HCT116 (cell line): ENCODE results near the gene BLTP3A. TPM values are rescaled to one million over a fixed set of nuclear protein-coding genes. Genes with fewer than 3 reads are reported as not detected.

Source experiments
- ATAC-seq: fragments of 200-7000 bp; cut with Tn5 transposase; 2 replicates; pipeline ENCODE4 v1.9.1; 2020; ENCODE audit warnings: mild to moderate bottlenecking, moderate library complexity
- BruUV-seq: library from RNA; stranded (reverse); fragments of 400-500 nt; replicated peaks from 2 replicates; lab custom pipeline; 2021; lab: Mats Ljungman, UMichigan
- CTCF ChIA-PET: fragments of 300-600 bp; sonication (Branson Sonifier 250); formaldehyde crosslinking; loops from one replicate; lab custom pipeline; 2021; ENCODE audit warnings: antibody characterized with exemption; lab: Charles Lee
- POLR2A ChIA-PET: fragments of 300-600, 350-600 bp; sonication (Branson Sonifier 250); formaldehyde crosslinking; loops from one replicate; lab custom pipeline; 2021; ENCODE audit warnings: antibody characterized with exemption; lab: Charles Lee
- RAD21 ChIA-PET, 2 experiments: fragments of 300-600 bp; sonication (Branson Sonifier 250); formaldehyde crosslinking; loops; one replicate each; lab custom pipeline; 2023; ENCODE audit warnings: low total read pairs in 2 of 2; ENCODE audit not compliant: uncharacterized antibody in 2 of 2, unreplicated experiment in 2 of 2, low non-redundant PET in 1 of 2; lab: Charles Lee
- DNase-seq: peaks from one replicate; pipeline ENCODE4 v3.0.0-alpha.2; 2010; ENCODE audit warnings: low read depth, low spot score
- H2AFZ ChIP-seq: fragments of 200-600 bp; shearing (Covaris generic), sonication (generic); 2 replicates; pipeline ENCODE4 v1.6.1; 2017; ENCODE audit warnings: low read depth, mixed run types, mixed read lengths, antibody characterized with exemption, low read length; ENCODE audit not compliant: poor library complexity, severe bottlenecking
- H3K27ac ChIP-seq: 2 replicates; pipeline ENCODE4 v1.5.1; 2012; ENCODE audit warnings: low read depth, low read length
- H3K27me3 ChIP-seq: fragments of 200-600 bp; sonication (generic); 2 replicates; pipeline ENCODE4 v1.6.1; 2016; ENCODE audit warnings: mixed run types, low read length, mixed read lengths; ENCODE audit not compliant: insufficient read depth
- H3K36me3 ChIP-seq, 2 experiments: fragments of 200-500 bp in 1 of 2; fragments of 200-600 bp in 1 of 2; sonication (Bioruptor generic) in 1 of 2; sonication (generic) in 1 of 2; 2 replicates each; pipeline versions ENCODE4 v1.5.1 to v1.6.1; 2014 to 2016; ENCODE audit warnings: low read length in 2 of 2, inconsistent platforms in 1 of 2, mixed read lengths in 1 of 2, mixed run types in 1 of 2; ENCODE audit not compliant: insufficient read depth in 2 of 2, control insufficient read depth in 1 of 2
- H3K4me1 ChIP-seq, 2 experiments: fragments of 200-600 bp in 1 of 2; sonication (generic) in 1 of 2; 2 replicates each; pipeline versions ENCODE4 v1.5.1 to v1.6.1; 2012 to 2017; ENCODE audit warnings: low read length in 2 of 2, inconsistent platforms in 1 of 2, mild to moderate bottlenecking in 1 of 2, mixed read lengths in 1 of 2, mixed run types in 1 of 2, moderate library complexity in 1 of 2; ENCODE audit not compliant: insufficient read depth in 2 of 2, control insufficient read depth in 1 of 2
- H3K4me2 ChIP-seq: fragments of 200-600 bp; sonication (generic); 2 replicates; pipeline ENCODE4 v1.6.1; 2017; ENCODE audit warnings: mixed run types, low read length, mixed read lengths
- H3K4me3 ChIP-seq, 2 experiments: fragments of 200-600 bp in 1 of 2; sonication (generic) in 1 of 2; replicated peaks in 1 of 2; 2 replicates each; pipeline ENCODE4 v1.5.1; 2011 to 2016; ENCODE audit warnings: low read length in 2 of 2, control low read depth in 1 of 2, low read depth in 1 of 2, mild to moderate bottlenecking in 1 of 2, mixed read lengths in 1 of 2, mixed run types in 1 of 2
- H3K79me2 ChIP-seq: fragments of 200-600 bp; sonication (generic); 2 replicates; pipeline ENCODE4 v1.6.1; 2017; ENCODE audit warnings: mild to moderate bottlenecking, mixed run types, low read length, moderate library complexity, mixed read lengths; ENCODE audit not compliant: insufficient read depth
- H3K9ac ChIP-seq: fragments of 200-600 bp; sonication (generic); 2 replicates; pipeline ENCODE4 v1.6.1; 2016; ENCODE audit warnings: low read length, mixed read lengths
- H3K9me2 ChIP-seq: fragments of 200-600 bp; sonication (generic), shearing (Covaris generic); 2 replicates; pipeline ENCODE4 v1.6.1; 2017; ENCODE audit warnings: mixed run types, mild to moderate bottlenecking, moderate library complexity; ENCODE audit not compliant: insufficient read depth
- H3K9me3 ChIP-seq, 2 experiments: fragments of 200-500 bp in 1 of 2; fragments of 200-600 bp in 1 of 2; sonication (Bioruptor generic) in 1 of 2; sonication (generic) in 1 of 2; 2 replicates each; pipeline ENCODE4 v1.6.1; 2014 to 2017; ENCODE audit warnings: low read length in 2 of 2, mixed read lengths in 2 of 2, inconsistent platforms in 1 of 2, low read depth in 1 of 2, mild to moderate bottlenecking in 1 of 2, mixed run types in 1 of 2, moderate library complexity in 1 of 2; ENCODE audit not compliant: control insufficient read depth in 1 of 2, insufficient read depth in 1 of 2
- H4K20me1 ChIP-seq: fragments of 200-600 bp; sonication (generic), shearing (Covaris generic); 2 replicates; pipeline ENCODE4 v1.6.1; 2017; ENCODE audit warnings: mixed run types, mild to moderate bottlenecking, moderate library complexity; ENCODE audit not compliant: insufficient read depth
- CBX3 ChIP-seq: IDR thresholded peaks from 2 replicates; pipeline ENCODE4 v1.6.1; 2012; ENCODE audit warnings: low read depth
- CEBPB ChIP-seq: IDR thresholded peaks from 2 replicates; pipeline ENCODE4 v1.6.1; 2012; ENCODE audit warnings: low read depth
- ELF1 ChIP-seq: IDR thresholded peaks from 2 replicates; pipeline ENCODE4 v1.6.1; 2012; ENCODE audit warnings: low read depth, borderline replicate concordance
- EZH2phosphoT487 ChIP-seq: fragments of 200-600 bp; IDR thresholded peaks from 2 replicates; pipeline ENCODE4 v1.6.1; 2018; ENCODE audit warnings: antibody characterized with exemption, borderline replicate concordance
- FOSL1 ChIP-seq: IDR thresholded peaks from 2 replicates; pipeline ENCODE4 v1.6.1; 2012; ENCODE audit warnings: low read depth
- JUND ChIP-seq: IDR thresholded peaks from 2 replicates; pipeline ENCODE4 v1.6.1; 2012
- MAX ChIP-seq: IDR thresholded peaks from 2 replicates; pipeline ENCODE4 v1.6.1; 2012
- POLR2A ChIP-seq: IDR thresholded peaks from 2 replicates; pipeline ENCODE4 v1.7.0; 2011; ENCODE audit warnings: borderline replicate concordance; ENCODE audit not compliant: insufficient read depth, insufficient read length; ENCODE audit errors: extremely low read depth
- RAD21 ChIP-seq: IDR thresholded peaks from 2 replicates; pipeline ENCODE4 v1.6.1; 2012; ENCODE audit warnings: low read depth, mild to moderate bottlenecking
- SIN3A ChIP-seq: IDR thresholded peaks from 2 replicates; pipeline ENCODE4 v1.6.1; 2012; ENCODE audit warnings: low read depth
- SP1 ChIP-seq: IDR thresholded peaks from 2 replicates; pipeline ENCODE4 v1.6.1; 2012; ENCODE audit warnings: low read depth
- TCF7L2 ChIP-seq: IDR thresholded peaks from 2 replicates; pipeline ENCODE4 v1.7.0; 2011; ENCODE audit warnings: borderline replicate concordance, inconsistent platforms; ENCODE audit not compliant: insufficient read depth, insufficient read length; ENCODE audit errors: extremely low read depth
- YY1 ChIP-seq: IDR thresholded peaks from 2 replicates; pipeline ENCODE4 v1.6.1; 2011; ENCODE audit warnings: low read length, low read depth, moderate library complexity, mild to moderate bottlenecking; ENCODE audit not compliant: insufficient replicate concordance; ENCODE audit errors: extremely low read depth
- ZBTB33 ChIP-seq: IDR thresholded peaks from 2 replicates; pipeline ENCODE4 v1.6.1; 2011; ENCODE audit warnings: mild to moderate bottlenecking, low read length, moderate library complexity; ENCODE audit not compliant: insufficient replicate concordance; ENCODE audit errors: extremely low read depth
- ZFX ChIP-seq: fragments of 450-650 bp; IDR thresholded peaks from 2 replicates; pipeline ENCODE4 v1.6.1; 2017
- intact Hi-C: fragments of 100-400 bp; cut with micrococcal nuclease; formaldehyde crosslinking; loops from 2 replicates; pipeline ENCODE4 v1.10.0; 2022
- total RNA-seq: library from RNA; stranded (reverse); gene quantifications from one replicate; pipeline ENCODE4 v1.2.1, GENCODE V29; 2021; ENCODE audit not compliant: unreplicated experiment
- TF ChIP-seq, protein P1 (sequence below): IDR thresholded peaks from 2 replicates; pipeline ENCODE4 v1.6.1; 2012; ENCODE audit warnings: low read depth
- TF ChIP-seq, protein P2 (sequence below), 3 experiments: fragments of 200-600 bp in 1 of 3; sonication (generic) in 1 of 3; IDR thresholded peaks in 2 of 3; conservative IDR thresholded peaks in 1 of 3; 2 replicates each; pipeline ENCODE4 v1.5.1; 2012 to 2017; ENCODE audit warnings: low read depth in 2 of 3, low read length in 2 of 3, antibody characterized with exemption in 1 of 3, borderline replicate concordance in 1 of 3, control low read depth in 1 of 3, mild to moderate bottlenecking in 1 of 3, mixed read lengths in 1 of 3, mixed run types in 1 of 3, moderate library complexity in 1 of 3; ENCODE audit not compliant: insufficient read depth in 1 of 3
- TF ChIP-seq, protein P3 (sequence below): IDR thresholded peaks from 2 replicates; pipeline ENCODE4 v1.6.1; 2012

Gene BLTP3A
- total RNA-seq, 1 experiment from 2014 or later: 21.5 TPM

- peak; percentile 10 for DNase-seq
- Histone ChIP-seq H3K36me3 (no peaks in the 10 kb centered on the region), H3K4me1 (peaks cover 5 to 17% of the 10 kb centered on the region in 2 experiments; a peak in 3 of 4 replicates), H3K4me2 (peak overlapping the region; percentile 82), H3K79me2 (peaks cover 34% of the 10 kb centered on the region), H3K9ac (peak overlapping the region; percentile 85), H2AFZ (peak overlapping the region; percentile 1), H4K20me1 (no peaks in the 10 kb centered on the region), H3K4me3 (peak overlapping the region; percentile 76 to 81), H3K9me3 (no peaks in the 10 kb centered on the region), H3K9me2 (no peaks in the 10 kb centered on the region), H3K27me3 (no peaks in the 10 kb centered on the region), H3K27ac (peak overlapping the region; percentile 67)
- RAD21 ChIA-PET: no interaction called here
- intact Hi-C loops: no loop called here
- TSS peak; percentile 96 for BruUV-seq
- TF ChIP-seq JUND (no peak), ZBTB33 (no peak), FOSL1 (no peak), SIN3A (no peak), CEBPB (no peak), ZFX (no peak), EZH2phosphoT487 (no peak), ELF1 (no peak), MAX (no peak), CBX3 (no peak), SP1 (no peak), RAD21 (peak; percentile 38), YY1 (no peak), POLR2A (no peak), TCF7L2 (no peak)
- TF ChIP-seq, protein P1, sequence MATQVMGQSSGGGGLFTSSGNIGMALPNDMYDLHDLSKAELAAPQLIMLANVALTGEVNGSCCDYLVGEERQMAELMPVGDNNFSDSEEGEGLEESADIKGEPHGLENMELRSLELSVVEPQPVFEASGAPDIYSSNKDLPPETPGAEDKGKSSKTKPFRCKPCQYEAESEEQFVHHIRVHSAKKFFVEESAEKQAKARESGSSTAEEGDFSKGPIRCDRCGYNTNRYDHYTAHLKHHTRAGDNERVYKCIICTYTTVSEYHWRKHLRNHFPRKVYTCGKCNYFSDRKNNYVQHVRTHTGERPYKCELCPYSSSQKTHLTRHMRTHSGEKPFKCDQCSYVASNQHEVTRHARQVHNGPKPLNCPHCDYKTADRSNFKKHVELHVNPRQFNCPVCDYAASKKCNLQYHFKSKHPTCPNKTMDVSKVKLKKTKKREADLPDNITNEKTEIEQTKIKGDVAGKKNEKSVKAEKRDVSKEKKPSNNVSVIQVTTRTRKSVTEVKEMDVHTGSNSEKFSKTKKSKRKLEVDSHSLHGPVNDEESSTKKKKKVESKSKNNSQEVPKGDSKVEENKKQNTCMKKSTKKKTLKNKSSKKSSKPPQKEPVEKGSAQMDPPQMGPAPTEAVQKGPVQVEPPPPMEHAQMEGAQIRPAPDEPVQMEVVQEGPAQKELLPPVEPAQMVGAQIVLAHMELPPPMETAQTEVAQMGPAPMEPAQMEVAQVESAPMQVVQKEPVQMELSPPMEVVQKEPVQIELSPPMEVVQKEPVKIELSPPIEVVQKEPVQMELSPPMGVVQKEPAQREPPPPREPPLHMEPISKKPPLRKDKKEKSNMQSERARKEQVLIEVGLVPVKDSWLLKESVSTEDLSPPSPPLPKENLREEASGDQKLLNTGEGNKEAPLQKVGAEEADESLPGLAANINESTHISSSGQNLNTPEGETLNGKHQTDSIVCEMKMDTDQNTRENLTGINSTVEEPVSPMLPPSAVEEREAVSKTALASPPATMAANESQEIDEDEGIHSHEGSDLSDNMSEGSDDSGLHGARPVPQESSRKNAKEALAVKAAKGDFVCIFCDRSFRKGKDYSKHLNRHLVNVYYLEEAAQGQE: no peak
- TF ChIP-seq, protein P2, sequence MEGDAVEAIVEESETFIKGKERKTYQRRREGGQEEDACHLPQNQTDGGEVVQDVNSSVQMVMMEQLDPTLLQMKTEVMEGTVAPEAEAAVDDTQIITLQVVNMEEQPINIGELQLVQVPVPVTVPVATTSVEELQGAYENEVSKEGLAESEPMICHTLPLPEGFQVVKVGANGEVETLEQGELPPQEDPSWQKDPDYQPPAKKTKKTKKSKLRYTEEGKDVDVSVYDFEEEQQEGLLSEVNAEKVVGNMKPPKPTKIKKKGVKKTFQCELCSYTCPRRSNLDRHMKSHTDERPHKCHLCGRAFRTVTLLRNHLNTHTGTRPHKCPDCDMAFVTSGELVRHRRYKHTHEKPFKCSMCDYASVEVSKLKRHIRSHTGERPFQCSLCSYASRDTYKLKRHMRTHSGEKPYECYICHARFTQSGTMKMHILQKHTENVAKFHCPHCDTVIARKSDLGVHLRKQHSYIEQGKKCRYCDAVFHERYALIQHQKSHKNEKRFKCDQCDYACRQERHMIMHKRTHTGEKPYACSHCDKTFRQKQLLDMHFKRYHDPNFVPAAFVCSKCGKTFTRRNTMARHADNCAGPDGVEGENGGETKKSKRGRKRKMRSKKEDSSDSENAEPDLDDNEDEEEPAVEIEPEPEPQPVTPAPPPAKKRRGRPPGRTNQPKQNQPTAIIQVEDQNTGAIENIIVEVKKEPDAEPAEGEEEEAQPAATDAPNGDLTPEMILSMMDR (IDR thresholded peaks at IDR 0.05 in 2 of 3, conservative IDR thresholded peaks at IDR 0.05 in 1 of 3; ENCODE audit: borderline replicate concordance in 1 of 3, insufficient read depth in 1 of 3, low read depth in 2 of 3, low read length in 2 of 3): peak in 1 of 3 experiments; percentile 26; a peak in 2 of 6 replicates
- TF ChIP-seq, protein P3, sequence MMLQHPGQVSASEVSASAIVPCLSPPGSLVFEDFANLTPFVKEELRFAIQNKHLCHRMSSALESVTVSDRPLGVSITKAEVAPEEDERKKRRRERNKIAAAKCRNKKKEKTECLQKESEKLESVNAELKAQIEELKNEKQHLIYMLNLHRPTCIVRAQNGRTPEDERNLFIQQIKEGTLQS: no peak
- ATAC-seq: peak; percentile 58
- CTCF ChIA-PET: interaction anchor here (1.0 to 1.5 kb wide), 2 partner anchors 12 to 349 kb away, joined by 3 to 5 read pairs; no protein-coding TSS in a partner anchor
- POLR2A ChIA-PET: interaction anchor here (0.5 to 1.3 kb wide), 6 partner anchors 8 to 49 kb away, joined by 3 to 4 read pairs (median 3); partner anchors contain the start of gene SNRPC
Measured at GRCh38 chr6:34791164-34791700, 651 bp upstream of the BLTP3A start.
